Activated CD4-positive, alpha-beta T cell treated with anti-CD3 and anti-CD28 coated beads, Interleukin-2, amount 10 ng/mL, durations not matched to agents 7 days and 5 days (primary cell): ENCODE results near the gene PLPP4. TPM values are rescaled to one million over a fixed set of nuclear protein-coding genes. Genes with fewer than 3 reads are reported as not detected.

Experiments used
- CTCF ChIA-PET: fragments of 350-600 bp; sonication (Branson Sonifier 250); formaldehyde crosslinking; loops from one replicate; lab custom pipeline; 2021; ENCODE audit warnings: antibody characterized with exemption; lab: Charles Lee
- POLR2A ChIA-PET: fragments of 350-600 bp; sonication (Branson Sonifier 250); formaldehyde crosslinking; loops from one replicate; lab custom pipeline; 2021; ENCODE audit warnings: antibody characterized with exemption; lab: Charles Lee
- DNase-seq: peaks from one replicate; pipeline ENCODE4 v3.0.0-alpha.2; 2020
- H3K27ac Mint-ChIP-seq: one replicate; pipeline ENCODE4 v1.8.0; 2021; ENCODE audit warnings: mild to moderate bottlenecking, moderate library complexity, mixed read lengths
- H3K27me3 Mint-ChIP-seq: one replicate; pipeline ENCODE4 v1.8.0; 2021; ENCODE audit warnings: mixed read lengths
- H3K36me3 Mint-ChIP-seq: one replicate; pipeline ENCODE4 v1.8.0; 2021; ENCODE audit warnings: low read depth, mixed read lengths
- H3K4me1 Mint-ChIP-seq: one replicate; pipeline ENCODE4 v1.8.0; 2021; ENCODE audit warnings: mixed read lengths
- H3K4me3 Mint-ChIP-seq: one replicate; pipeline ENCODE4 v1.8.0; 2021; ENCODE audit warnings: mild to moderate bottlenecking, moderate library complexity, mixed read lengths
- H3K9me3 Mint-ChIP-seq: one replicate; pipeline ENCODE4 v1.8.0; 2021; ENCODE audit warnings: mixed read lengths
- total RNA-seq, 2 experiments: library from RNA; stranded (reverse); gene quantifications; one replicate each; pipeline ENCODE4 v1.2.3, GENCODE V29; 2021

The PLPP4 gene
- total RNA-seq, 2 experiments from 2014 or later, result not detected

- Mint-ChIP-seq H3K4me3 (no peak overlapping the region), H3K27me3 (no peaks in the 10 kb centered on the region), H3K36me3 (no peaks in the 10 kb centered on the region), H3K27ac (no peak overlapping the region), H3K4me1 (no peaks in the 10 kb centered on the region), H3K9me3 (no peaks in the 10 kb centered on the region)
- DNase-seq, result no peak
- POLR2A ChIA-PET, result no interaction called here
- CTCF ChIA-PET, result no interaction called here
These were observed 124.2 kb downstream of the PLPP4 start for GRCh38 chr10:120580918-120581895.

GRCh38 chr10:120582753-120583152 lies 125.7 kb downstream of the PLPP4 start:
- no peaks in the 10 kb centered on the region for H3K27me3 Mint-ChIP-seq
- ChIA-PET POLR2A (no interaction called here), CTCF (no interaction called here)
- no peak overlapping the region for H3K27ac Mint-ChIP-seq
- no peak overlapping the region for H3K4me3 Mint-ChIP-seq
- no peaks in the 10 kb centered on the region for H3K4me1 Mint-ChIP-seq
- H3K9me3 Mint-ChIP-seq, result no peaks in the 10 kb centered on the region
- H3K36me3 Mint-ChIP-seq, result no peaks in the 10 kb centered on the region
- DNase-seq, result no peak

- POLR2A ChIA-PET, result no interaction called here
- H3K4me1 Mint-ChIP-seq, result no peaks in the 10 kb centered on the region
- no peak for DNase-seq
- no peaks in the 10 kb centered on the region for H3K27me3 Mint-ChIP-seq
- CTCF ChIA-PET, result no interaction called here
- H3K27ac Mint-ChIP-seq, result no peak overlapping the region
- no peak overlapping the region for H3K4me3 Mint-ChIP-seq
- no peaks in the 10 kb centered on the region for H3K36me3 Mint-ChIP-seq
- H3K9me3 Mint-ChIP-seq, result no peaks in the 10 kb centered on the region
These were observed 126.5 kb downstream of the PLPP4 start for GRCh38 chr10:120583424-120584108.

- H3K4me1 Mint-ChIP-seq, result no peaks in the 10 kb centered on the region
- ChIA-PET CTCF (no interaction called here), POLR2A (no interaction called here)
- H3K4me3 Mint-ChIP-seq, result no peak overlapping the region
- H3K27ac Mint-ChIP-seq, result no peak overlapping the region
- no peaks in the 10 kb centered on the region for H3K36me3 Mint-ChIP-seq
- no peak for DNase-seq
- H3K27me3 Mint-ChIP-seq, result no peaks in the 10 kb centered on the region
- H3K9me3 Mint-ChIP-seq, result no peaks in the 10 kb centered on the region
These were observed 127.8 kb downstream of the PLPP4 start for GRCh38 chr10:120584786-120585185.

GRCh38 chr10:120586471-120586872 lies 129.4 kb downstream of the PLPP4 start:
- H3K36me3 Mint-ChIP-seq, result no peaks in the 10 kb centered on the region
- H3K4me1 Mint-ChIP-seq, result no peaks in the 10 kb centered on the region
- ChIA-PET POLR2A (no interaction called here), CTCF (no interaction called here)
- no peaks in the 10 kb centered on the region for H3K27me3 Mint-ChIP-seq
- no peak overlapping the region for H3K4me3 Mint-ChIP-seq
- no peak for DNase-seq
- H3K27ac Mint-ChIP-seq, result no peak overlapping the region
- no peaks in the 10 kb centered on the region for H3K9me3 Mint-ChIP-seq

- H3K27ac Mint-ChIP-seq, result no peak overlapping the region
- no peaks in the 10 kb centered on the region for H3K36me3 Mint-ChIP-seq
- no peaks in the 10 kb centered on the region for H3K27me3 Mint-ChIP-seq
- POLR2A ChIA-PET, result no interaction called here
- CTCF ChIA-PET, result no interaction called here
- H3K4me3 Mint-ChIP-seq, result no peak overlapping the region
- H3K9me3 Mint-ChIP-seq, result no peaks in the 10 kb centered on the region
- H3K4me1 Mint-ChIP-seq, result no peaks in the 10 kb centered on the region
- DNase-seq, result no peak
These were observed 130.0 kb downstream of the PLPP4 start for GRCh38 chr10:120587061-120587460.

GRCh38 chr10:120588311-120588710 lies 131.3 kb downstream of the PLPP4 start:
- CTCF ChIA-PET, result no interaction called here
- H3K27ac Mint-ChIP-seq, result no peak overlapping the region
- no peak overlapping the region for H3K4me3 Mint-ChIP-seq
- DNase-seq, result no peak
- no peaks in the 10 kb centered on the region for H3K27me3 Mint-ChIP-seq
- no peaks in the 10 kb centered on the region for H3K36me3 Mint-ChIP-seq
- H3K4me1 Mint-ChIP-seq, result no peaks in the 10 kb centered on the region
- POLR2A ChIA-PET, result no interaction called here
- H3K9me3 Mint-ChIP-seq, result no peaks in the 10 kb centered on the region

GRCh38 chr10:120593693-120594092 lies 136.7 kb downstream of the PLPP4 start:
- Mint-ChIP-seq H3K36me3 (no peaks in the 10 kb centered on the region), H3K4me1 (no peaks in the 10 kb centered on the region), H3K27ac (no peak overlapping the region), H3K9me3 (no peaks in the 10 kb centered on the region), H3K27me3 (no peaks in the 10 kb centered on the region), H3K4me3 (no peak overlapping the region)
- CTCF ChIA-PET, result no interaction called here
- POLR2A ChIA-PET, result no interaction called here
- DNase-seq, result no peak

GRCh38 chr10:120597902-120598301 lies 140.9 kb downstream of the PLPP4 start:
- Mint-ChIP-seq H3K27me3 (no peaks in the 10 kb centered on the region), H3K4me1 (no peaks in the 10 kb centered on the region), H3K4me3 (no peak overlapping the region), H3K27ac (no peak overlapping the region), H3K9me3 (no peaks in the 10 kb centered on the region), H3K36me3 (no peaks in the 10 kb centered on the region)
- ChIA-PET POLR2A (no interaction called here), CTCF (no interaction called here)
- no peak for DNase-seq

GRCh38 chr10:120598386-120598785 lies 141.4 kb downstream of the PLPP4 start:
- H3K4me1 Mint-ChIP-seq, result no peaks in the 10 kb centered on the region
- no peak overlapping the region for H3K27ac Mint-ChIP-seq
- no peak overlapping the region for H3K4me3 Mint-ChIP-seq
- no peaks in the 10 kb centered on the region for H3K36me3 Mint-ChIP-seq
- CTCF ChIA-PET, result no interaction called here
- DNase-seq, result no peak
- POLR2A ChIA-PET, result no interaction called here
- H3K27me3 Mint-ChIP-seq, result no peaks in the 10 kb centered on the region
- no peaks in the 10 kb centered on the region for H3K9me3 Mint-ChIP-seq

- Mint-ChIP-seq H3K4me1 (no peaks in the 10 kb centered on the region), H3K4me3 (no peak overlapping the region), H3K9me3 (no peaks in the 10 kb centered on the region), H3K36me3 (no peaks in the 10 kb centered on the region), H3K27ac (no peak overlapping the region), H3K27me3 (no peaks in the 10 kb centered on the region)
- DNase-seq, result no peak
- ChIA-PET POLR2A (interaction anchor here (0.7 kb wide), 1 partner anchor 9 kb away, joined by 5 read pairs; no protein-coding TSS in a partner anchor), CTCF (no interaction called here)
These were observed 142.2 kb downstream of the PLPP4 start for GRCh38 chr10:120599200-120599724.

- Mint-ChIP-seq H3K4me1 (no peaks in the 10 kb centered on the region), H3K27me3 (no peaks in the 10 kb centered on the region), H3K27ac (no peak overlapping the region), H3K4me3 (no peak overlapping the region), H3K9me3 (no peaks in the 10 kb centered on the region), H3K36me3 (no peaks in the 10 kb centered on the region)
- CTCF ChIA-PET, result no interaction called here
- POLR2A ChIA-PET, result no interaction called here
- DNase-seq, result no peak
These were observed 144.0 kb downstream of the PLPP4 start for GRCh38 chr10:120600871-120601649.
